ENCODE measurements around the gene POTEH.
"Not testable (repeated sequence)": the region's sequence is repeated elsewhere in the genome, so short reads cannot be mapped to it uniquely, and the experiment has no call there.

GRCh38 chr22:15729209-15729917 lies 39.5 kb downstream of the POTEH start:
- TF ChIP-seq CTCF (IDR thresholded peaks at IDR 0.05; ENCODE audit: low read depth, low read length, poor library complexity, severe bottlenecking); EZH2phosphoT487 (IDR thresholded peaks at IDR 0.05; ENCODE audit: borderline replicate concordance, low read length): not testable (repeated sequence)

All from DOHH2 (cell line).